PC-3 (cell line): ENCODE data around the gene IL17REL. TPM values are rescaled to one million over a fixed set of nuclear protein-coding genes. Genes with fewer than 3 reads are reported as not detected.

ENCODE experiments used
- ATAC-seq: fragments of 200-7000 bp; cut with Tn5 transposase; 2 replicates; pipeline ENCODE4 v1.9.1; 2020; ENCODE audit warnings: mild to moderate bottlenecking, moderate library complexity
- BruUV-seq: library from RNA; stranded (reverse); fragments of 400-500 nt; replicated peaks from 2 replicates; lab custom pipeline; 2021; lab: Mats Ljungman, UMichigan
- CTCF ChIA-PET: fragments of 300-600 bp; sonication (Branson Sonifier 250); formaldehyde crosslinking; loops from one replicate; lab custom pipeline; 2022; ENCODE audit warnings: antibody characterized with exemption; lab: Charles Lee
- POLR2A ChIA-PET: fragments of 300-600 bp; sonication (Branson Sonifier 250); formaldehyde crosslinking; loops from one replicate; lab custom pipeline; 2022; ENCODE audit warnings: antibody characterized with exemption; ENCODE audit not compliant: unreplicated experiment; lab: Charles Lee
- DNase-seq: peaks from one replicate; pipeline ENCODE4 v3.0.0-alpha.2; 2015
- H2AFZ ChIP-seq: fragments of 300-600 bp; sonication (generic); 2 replicates; pipeline ENCODE4 v1.6.0; 2016; ENCODE audit warnings: antibody characterized with exemption, low read length
- H3F3A ChIP-seq: fragments of 300-600 bp; sonication (generic); one replicate; pipeline ENCODE4 v1.6.0; 2017; ENCODE audit warnings: antibody characterized with exemption, low read length, control low read depth, mild to moderate bottlenecking; ENCODE audit not compliant: unreplicated experiment
- H3K27ac ChIP-seq: fragments of 300-600 bp; sonication (generic); 2 replicates; pipeline ENCODE4 v1.5.1; 2016; ENCODE audit warnings: mild to moderate bottlenecking, low read length
- H3K27me3 ChIP-seq: fragments of 300-600 bp; sonication (generic); 2 replicates; pipeline ENCODE4 v1.6.1; 2016; ENCODE audit warnings: low read length, mixed read lengths
- H3K36me3 ChIP-seq: fragments of 300-600 bp; sonication (generic); 2 replicates; pipeline ENCODE4 v1.6.1; 2016; ENCODE audit warnings: low read depth, mixed run types, low read length, mixed read lengths
- H3K4me1 ChIP-seq: fragments of 300-600 bp; sonication (generic); 2 replicates; pipeline ENCODE4 v1.5.1; 2016; ENCODE audit warnings: low read length; ENCODE audit not compliant: insufficient read depth
- H3K4me2 ChIP-seq: fragments of 300-600 bp; sonication (generic); 2 replicates; pipeline ENCODE4 v1.6.0; 2016; ENCODE audit warnings: low read length
- H3K4me3 ChIP-seq: fragments of 300-600 bp; sonication (generic); 2 replicates; pipeline ENCODE4 v1.5.1; 2016; ENCODE audit warnings: mild to moderate bottlenecking, low read length, mixed read lengths
- H3K79me2 ChIP-seq: fragments of 300-600 bp; sonication (generic); 2 replicates; pipeline ENCODE4 v1.6.1; 2017; ENCODE audit warnings: low read length, mixed read lengths
- H3K9ac ChIP-seq: fragments of 300-600 bp; sonication (generic); 2 replicates; pipeline ENCODE4 v1.6.0; 2016; ENCODE audit warnings: mild to moderate bottlenecking, low read length
- H3K9me2 ChIP-seq: fragments of 300-600 bp; sonication (generic); replicated peaks from 2 replicates; pipeline ENCODE4 v1.6.1; 2016; ENCODE audit warnings: mixed run types, low read length, mixed read lengths
- H3K9me3 ChIP-seq: fragments of 300-600 bp; sonication (generic); 2 replicates; pipeline ENCODE4 v1.6.1; 2016; ENCODE audit warnings: low read length, mixed read lengths
- H4K20me1 ChIP-seq: fragments of 300-600 bp; sonication (generic); 2 replicates; pipeline ENCODE4 v1.6.1; 2016; ENCODE audit warnings: low read length, mixed read lengths
- EZH2 ChIP-seq: fragments of 300-600 bp; sonication (generic); IDR thresholded peaks from one replicate; pipeline ENCODE4 v1.6.1; 2017; ENCODE audit warnings: antibody characterized with exemption, mild to moderate bottlenecking, low read length; ENCODE audit not compliant: unreplicated experiment
- EZH2phosphoT487 ChIP-seq: fragments of 300-600 bp; sonication (generic); IDR thresholded peaks from 2 replicates; pipeline ENCODE4 v1.6.1; 2018; ENCODE audit warnings: mild to moderate bottlenecking, antibody characterized with exemption, low read length, borderline replicate concordance
- intact Hi-C: fragments of 100-400 bp; cut with micrococcal nuclease; formaldehyde crosslinking; loops from 2 replicates; pipeline ENCODE4 v1.9.0; 2023
- total RNA-seq: library from RNA; depleted of rRNA; stranded (reverse); fragments of >200 nt; gene quantifications from 2 replicates; pipeline ENCODE4 v1.2.3, GENCODE V29; 2014
- TF ChIP-seq, protein P1 (sequence below): fragments of 300-600 bp; sonication (generic); conservative IDR thresholded peaks from 2 replicates; pipeline ENCODE4 v1.5.1; 2017; ENCODE audit warnings: antibody characterized with exemption, low read depth, mild to moderate bottlenecking, low read length

IL17REL gene
- total RNA-seq, 1 experiment from 2014 or later = 0.04 TPM

DNA sequence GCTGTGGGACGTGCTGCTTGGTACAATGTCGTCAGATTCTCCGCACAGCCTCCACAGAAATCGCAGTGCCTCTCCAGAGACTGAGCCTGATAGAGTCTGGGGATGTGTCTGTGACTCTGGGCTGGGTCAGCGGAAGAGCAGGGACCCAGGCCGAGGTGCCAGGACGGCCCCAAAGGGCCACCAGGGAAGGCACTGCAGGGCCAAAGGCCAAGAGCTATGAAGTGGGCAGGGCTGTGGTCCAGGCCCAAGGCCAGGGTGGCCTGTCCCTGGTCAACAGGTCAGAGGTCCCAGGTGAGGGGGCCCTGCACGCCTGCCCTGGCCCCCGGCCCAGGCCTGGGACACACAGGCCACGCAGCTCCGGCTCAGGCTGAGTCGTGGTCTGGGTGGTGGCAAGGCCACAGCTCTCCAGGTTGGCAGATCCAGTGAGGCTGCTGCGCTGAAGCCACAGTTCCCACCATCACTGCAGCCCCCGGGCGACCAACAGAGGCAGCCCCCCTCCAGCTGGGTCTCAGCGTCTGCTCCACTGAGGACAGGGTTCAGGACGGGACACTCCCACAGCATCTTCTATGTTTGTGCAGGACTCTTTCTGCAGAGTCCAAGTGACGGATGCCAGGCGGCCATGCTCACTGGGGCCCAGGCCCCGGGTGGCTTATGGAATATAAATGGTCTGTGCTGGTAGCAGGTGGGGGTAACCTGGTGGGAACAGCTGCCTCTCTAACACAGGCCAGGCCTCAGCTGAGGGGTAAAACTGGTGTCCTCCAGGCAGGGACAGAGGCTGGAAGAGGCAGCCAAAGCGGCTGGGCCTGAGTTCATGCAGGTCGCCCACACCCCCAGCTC is 56.8 kb downstream of the IL17REL start:
- Histone ChIP-seq H3K4me2 (no peak overlapping the region), H3K9ac (no peak overlapping the region), H3F3A (no peaks in the 10 kb centered on the region), H3K36me3 (no peaks in the 10 kb centered on the region), H3K27ac (no peak overlapping the region), H4K20me1 (no peaks in the 10 kb centered on the region), H3K4me1 (peaks cover 28% of the 10 kb centered on the region), H3K27me3 (no peaks in the 10 kb centered on the region), H3K9me3 (no peaks in the 10 kb centered on the region), H3K79me2 (no peaks in the 10 kb centered on the region), H2AFZ (no peak overlapping the region), H3K9me2 (no peaks in the 10 kb centered on the region), H3K4me3 (no peak overlapping the region)
- CTCF ChIA-PET = no interaction called here
- TF ChIP-seq, protein P1, sequence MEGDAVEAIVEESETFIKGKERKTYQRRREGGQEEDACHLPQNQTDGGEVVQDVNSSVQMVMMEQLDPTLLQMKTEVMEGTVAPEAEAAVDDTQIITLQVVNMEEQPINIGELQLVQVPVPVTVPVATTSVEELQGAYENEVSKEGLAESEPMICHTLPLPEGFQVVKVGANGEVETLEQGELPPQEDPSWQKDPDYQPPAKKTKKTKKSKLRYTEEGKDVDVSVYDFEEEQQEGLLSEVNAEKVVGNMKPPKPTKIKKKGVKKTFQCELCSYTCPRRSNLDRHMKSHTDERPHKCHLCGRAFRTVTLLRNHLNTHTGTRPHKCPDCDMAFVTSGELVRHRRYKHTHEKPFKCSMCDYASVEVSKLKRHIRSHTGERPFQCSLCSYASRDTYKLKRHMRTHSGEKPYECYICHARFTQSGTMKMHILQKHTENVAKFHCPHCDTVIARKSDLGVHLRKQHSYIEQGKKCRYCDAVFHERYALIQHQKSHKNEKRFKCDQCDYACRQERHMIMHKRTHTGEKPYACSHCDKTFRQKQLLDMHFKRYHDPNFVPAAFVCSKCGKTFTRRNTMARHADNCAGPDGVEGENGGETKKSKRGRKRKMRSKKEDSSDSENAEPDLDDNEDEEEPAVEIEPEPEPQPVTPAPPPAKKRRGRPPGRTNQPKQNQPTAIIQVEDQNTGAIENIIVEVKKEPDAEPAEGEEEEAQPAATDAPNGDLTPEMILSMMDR = no peak
- TF ChIP-seq EZH2 = no peak
- TF ChIP-seq EZH2phosphoT487 = no peak
- BruUV-seq = no TSS peak
- intact Hi-C loops = no loop called here
- ATAC-seq (no peak), DNase-seq (no peak)
- POLR2A ChIA-PET = no interaction called here

DNA sequence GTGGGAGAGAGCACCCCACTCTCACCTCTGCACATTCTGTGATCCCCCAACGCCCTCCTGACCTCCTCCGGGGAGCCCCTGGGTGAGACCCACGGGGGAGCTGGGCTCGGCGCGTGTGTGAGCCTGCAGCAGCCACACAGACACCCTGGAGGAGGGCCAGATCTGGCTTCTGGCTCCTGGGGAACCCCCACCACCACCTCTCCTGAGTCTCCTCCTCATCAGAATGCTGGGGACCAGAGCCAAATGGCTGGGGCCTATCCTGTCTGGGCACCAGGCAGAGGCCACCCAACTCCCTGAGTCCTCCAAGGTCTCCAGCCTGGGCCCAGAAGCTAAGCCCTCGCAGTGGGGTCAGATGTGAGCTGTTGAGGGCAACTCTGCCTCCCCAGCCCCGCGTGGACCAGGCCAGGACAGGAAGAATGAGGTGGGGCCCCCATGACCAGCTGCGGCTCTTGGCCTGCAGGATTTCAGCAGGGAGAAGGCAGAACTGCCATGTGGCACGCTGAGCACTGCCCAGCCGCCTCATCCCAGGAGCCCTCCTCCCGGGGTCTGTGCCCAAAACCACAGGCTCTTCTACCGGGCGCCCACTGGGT is 57.5 kb downstream of the IL17REL start:
- Histone ChIP-seq H3K4me2 (no peak overlapping the region), H3K79me2 (no peaks in the 10 kb centered on the region), H3K27me3 (no peaks in the 10 kb centered on the region), H3K9me2 (no peaks in the 10 kb centered on the region), H3K36me3 (no peaks in the 10 kb centered on the region), H4K20me1 (no peaks in the 10 kb centered on the region), H3K4me1 (peaks cover 32% of the 10 kb centered on the region), H3F3A (no peaks in the 10 kb centered on the region), H3K9ac (no peak overlapping the region), H3K9me3 (no peaks in the 10 kb centered on the region), H3K27ac (no peak overlapping the region), H3K4me3 (no peak overlapping the region), H2AFZ (no peak overlapping the region)
- DNase-seq (no peak), ATAC-seq (no peak)
- ChIA-PET CTCF (no interaction called here), POLR2A (no interaction called here)
- TF ChIP-seq EZH2 (no peak), EZH2phosphoT487 (no peak)
- TF ChIP-seq, protein P1 = no peak
- intact Hi-C loops = no loop called here
- BruUV-seq = no TSS peak

DNA sequence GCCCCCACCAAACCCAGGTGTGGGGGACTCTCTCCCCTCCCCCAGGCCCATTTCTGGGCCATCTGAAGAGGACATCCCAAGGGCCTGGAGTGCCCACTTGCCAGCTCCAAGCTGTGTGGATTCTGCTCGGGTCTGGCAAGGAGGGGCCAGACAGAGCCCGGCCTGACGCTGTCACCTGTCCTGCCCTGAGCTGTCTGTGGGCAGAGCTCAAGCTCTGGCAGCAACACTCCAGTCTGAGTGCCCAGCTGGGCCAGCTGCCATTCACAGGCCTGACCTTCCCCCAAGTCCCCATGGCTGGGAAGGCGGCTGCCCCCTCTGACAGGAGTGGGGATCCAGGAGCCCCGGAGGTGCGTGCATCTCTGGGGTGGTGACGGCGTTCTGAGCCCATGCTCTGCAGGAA is 58.2 kb downstream of the IL17REL start:
- Histone ChIP-seq H3K36me3 (no peaks in the 10 kb centered on the region), H3K4me1 (peaks cover 37% of the 10 kb centered on the region), H3K27ac (no peak overlapping the region), H3K4me2 (no peak overlapping the region), H2AFZ (no peak overlapping the region), H3K9me3 (no peaks in the 10 kb centered on the region), H3F3A (no peaks in the 10 kb centered on the region), H3K9ac (no peak overlapping the region), H3K4me3 (no peak overlapping the region), H3K9me2 (no peaks in the 10 kb centered on the region), H4K20me1 (no peaks in the 10 kb centered on the region), H3K27me3 (no peaks in the 10 kb centered on the region), H3K79me2 (no peaks in the 10 kb centered on the region)
- TF ChIP-seq EZH2phosphoT487 (no peak), EZH2 (no peak)
- TF ChIP-seq, protein P1 = no peak
- ATAC-seq (no peak), DNase-seq (no peak)
- ChIA-PET POLR2A (no interaction called here), CTCF (no interaction called here)
- BruUV-seq = no TSS peak
- intact Hi-C loops = no loop called here
